H9 (cell line): ENCODE measurements around the gene VASH2. TPM values are rescaled to one million over a fixed set of nuclear protein-coding genes. Genes with fewer than 3 reads are reported as not detected.

Source experiments
- DNase-seq: peaks from one replicate; pipeline ENCODE4 v3.0.0-alpha.2; 2017
- H2AFZ ChIP-seq: one replicate; pipeline ENCODE4 v1.6.1; 2013; ENCODE audit warnings: mild to moderate bottlenecking, low read length, control low read depth, moderate library complexity
- H2AK5ac ChIP-seq: 2 replicates; pipeline ENCODE4 v1.6.1; 2013; ENCODE audit warnings: low read length, control low read depth, mixed read lengths; ENCODE audit not compliant: insufficient read length
- H2BK120ac ChIP-seq: one replicate; pipeline ENCODE4 v1.6.1; 2013; ENCODE audit warnings: low read depth, mild to moderate bottlenecking, low read length, control low read depth, inconsistent platforms; ENCODE audit not compliant: poor library complexity, severe bottlenecking
- H2BK12ac ChIP-seq: 2 replicates; pipeline ENCODE4 v1.6.1; 2013; ENCODE audit warnings: low read length, control low read depth, mixed read lengths, low read depth; ENCODE audit not compliant: insufficient read length
- H2BK15ac ChIP-seq: 2 replicates; pipeline ENCODE4 v1.6.1; 2013; ENCODE audit warnings: low read depth, low read length, control low read depth
- H2BK20ac ChIP-seq: one replicate; pipeline ENCODE4 v1.6.1; 2013; ENCODE audit warnings: low read depth, mild to moderate bottlenecking, low read length, control low read depth, inconsistent platforms; ENCODE audit not compliant: poor library complexity, severe bottlenecking
- H2BK5ac ChIP-seq: 2 replicates; pipeline ENCODE4 v1.6.1; 2013; ENCODE audit warnings: low read length, control low read depth, mixed read lengths; ENCODE audit not compliant: insufficient read length
- H3K14ac ChIP-seq: 2 replicates; pipeline ENCODE4 v1.6.1; 2013; ENCODE audit warnings: low read length, control low read depth; ENCODE audit not compliant: insufficient read depth
- H3K18ac ChIP-seq: 2 replicates; pipeline ENCODE4 v1.6.1; 2013; ENCODE audit warnings: low read depth, mild to moderate bottlenecking, mixed read lengths, low read length, control low read depth; ENCODE audit not compliant: insufficient read length
- H3K23ac ChIP-seq: 2 replicates; pipeline ENCODE4 v1.6.1; 2013; ENCODE audit warnings: low read length, control low read depth, mixed read lengths, low read depth; ENCODE audit not compliant: insufficient read length
- H3K23me2 ChIP-seq: 2 replicates; pipeline ENCODE4 v1.6.1; 2013; ENCODE audit warnings: low read depth, mild to moderate bottlenecking, mixed read lengths, low read length, control low read depth; ENCODE audit not compliant: insufficient read length, poor library complexity, severe bottlenecking
- H3K27ac ChIP-seq: 2 replicates; pipeline ENCODE4 v1.5.1; 2013; ENCODE audit warnings: low read length, control low read depth, mixed read lengths, low read depth; ENCODE audit not compliant: insufficient read length
- H3K27me3 ChIP-seq: 2 replicates; pipeline ENCODE4 v1.6.1; 2013; ENCODE audit warnings: low read length, control low read depth, inconsistent platforms; ENCODE audit not compliant: insufficient read depth
- H3K4ac ChIP-seq: 2 replicates; pipeline ENCODE4 v1.6.1; 2013; ENCODE audit warnings: low read depth, mild to moderate bottlenecking, control low read depth, inconsistent platforms, low read length, moderate library complexity
- H3K4me1 ChIP-seq: 2 replicates; pipeline ENCODE4 v1.6.1; 2013; ENCODE audit warnings: low read length, control low read depth, inconsistent platforms; ENCODE audit not compliant: insufficient read depth
- H3K4me2 ChIP-seq: 2 replicates; pipeline ENCODE4 v1.6.1; 2013; ENCODE audit warnings: low read length, control low read depth, mixed read lengths; ENCODE audit not compliant: insufficient read length, insufficient read depth
- H3K56ac ChIP-seq: 2 replicates; pipeline ENCODE4 v1.6.1; 2013; ENCODE audit warnings: low read depth, mild to moderate bottlenecking, mixed read lengths, low read length, control low read depth; ENCODE audit not compliant: insufficient read length
- H3K79me1 ChIP-seq: 2 replicates; pipeline ENCODE4 v1.6.1; 2013; ENCODE audit warnings: low read depth, mild to moderate bottlenecking, moderate library complexity, low read length, control low read depth, inconsistent platforms; ENCODE audit not compliant: insufficient read depth, poor library complexity, severe bottlenecking
- H3K79me2 ChIP-seq: 2 replicates; pipeline ENCODE4 v1.6.1; 2013; ENCODE audit warnings: low read length, control low read depth, inconsistent platforms; ENCODE audit not compliant: insufficient read depth
- H3K9ac ChIP-seq: 2 replicates; pipeline ENCODE4 v1.6.1; 2013; ENCODE audit warnings: low read length, control low read depth, mixed read lengths; ENCODE audit not compliant: insufficient read length; ENCODE audit errors: extremely low read depth
- H3K9me3 ChIP-seq: one replicate; pipeline ENCODE4 v1.6.1; 2013; ENCODE audit warnings: low read depth, low read length, inconsistent platforms; ENCODE audit not compliant: control insufficient read depth
- H3T11ph ChIP-seq: one replicate; pipeline ENCODE4 v1.6.1; 2013; ENCODE audit warnings: mild to moderate bottlenecking, low read length, control low read depth, inconsistent platforms
- H4K20me1 ChIP-seq: one replicate; pipeline ENCODE4 v1.6.1; 2013; ENCODE audit not compliant: control insufficient read depth, insufficient read length, insufficient read depth
- H4K5ac ChIP-seq: 2 replicates; pipeline ENCODE4 v1.6.1; 2013; ENCODE audit warnings: low read depth, mild to moderate bottlenecking, mixed read lengths, low read length, control low read depth; ENCODE audit not compliant: insufficient read length
- H4K8ac ChIP-seq: replicated peaks from 2 replicates; pipeline ENCODE4 v1.6.1; 2013; ENCODE audit warnings: low read length, control low read depth, mixed read lengths, low read depth; ENCODE audit not compliant: insufficient read length
- H4K91ac ChIP-seq: 2 replicates; pipeline ENCODE4 v1.6.1; 2013; ENCODE audit warnings: low read depth, mild to moderate bottlenecking, moderate library complexity, mixed read lengths, low read length, control low read depth; ENCODE audit not compliant: insufficient read length
- H3K27ac Mint-ChIP-seq, 3 experiments: 2 replicates in 2 of 3; 3 replicates in 1 of 3; pipeline ENCODE4 v1.8.0; 2020 to 2021; ENCODE audit warnings: mixed read lengths in 3 of 3, mild to moderate bottlenecking in 1 of 3, moderate library complexity in 1 of 3
- H3K27me3 Mint-ChIP-seq: 2 replicates; pipeline ENCODE4 v1.8.0; 2021; ENCODE audit warnings: low read depth, mild to moderate bottlenecking, moderate library complexity, mixed read lengths
- H3K36me3 Mint-ChIP-seq, 3 experiments: 2 replicates in 2 of 3; 3 replicates in 1 of 3; pipeline ENCODE4 v1.8.0; 2020 to 2021; ENCODE audit warnings: low read depth in 3 of 3, mixed read lengths in 3 of 3; ENCODE audit not compliant: insufficient read depth in 1 of 3
- H3K4me1 Mint-ChIP-seq, 2 experiments: 2 replicates each; pipeline ENCODE4 v1.8.0; 2020; ENCODE audit warnings: mixed read lengths in 2 of 2
- H3K4me3 Mint-ChIP-seq, 2 experiments: 2 replicates in 1 of 2; 3 replicates in 1 of 2; pipeline ENCODE4 v1.8.0; 2020 to 2021; ENCODE audit warnings: mild to moderate bottlenecking in 2 of 2, mixed read lengths in 2 of 2, moderate library complexity in 1 of 2
- H3K9me3 Mint-ChIP-seq, 2 experiments: 2 replicates in 1 of 2; 3 replicates in 1 of 2; pipeline ENCODE4 v1.8.0; 2020; ENCODE audit warnings: mild to moderate bottlenecking in 2 of 2, mixed read lengths in 2 of 2, moderate library complexity in 1 of 2
- CTCF ChIP-seq: fragments of 200-600 bp; sonication (generic); conservative IDR thresholded peaks from 3 replicates; pipeline ENCODE4 v1.8.0; 2021; ENCODE audit warnings: antibody characterized with exemption, mild to moderate bottlenecking
- WGBS: extraction: QIAGEN DNeasy Blood & Tissue Kit; methylation state at CpG from one replicate; pipeline ENCODE4 v1.1.7; 2013; ENCODE audit warnings: missing lambda C conversion rate, low lambda C conversion rate, mixed read lengths; ENCODE audit not compliant: insufficient read length; ENCODE audit errors: extremely low coverage; 5-methylcytosine and 5-hydroxymethylcytosine counted together
- total RNA-seq: library from RNA; stranded (reverse); gene quantifications from 2 replicates; pipeline ENCODE4 v1.2.1, GENCODE V29; 2021

VASH2 gene
- total RNA-seq, 1 experiment from 2014 or later = 76.1 TPM

GRCh38 chr1:212959266-212960220 lies 9.2 kb downstream of the VASH2 start:
- Histone ChIP-seq H2BK15ac (no peak overlapping the region), H4K5ac (no peak overlapping the region), H2AK5ac (no peak overlapping the region), H3K56ac (no peak overlapping the region), H3K4me2 (no peak overlapping the region), H3K9ac (no peak overlapping the region), H3K4me1 (peaks cover 3% of the 10 kb centered on the region; the same call in 1 of the 2 replicates), H3K79me2 (no peaks in the 10 kb centered on the region; the same call in 1 of the 2 replicates), H2AFZ (no peak overlapping the region), H4K8ac (no peak overlapping the region), H3K23me2 (no peaks in the 10 kb centered on the region), H3K18ac (no peak overlapping the region), H4K20me1 (peaks cover 2% of the 10 kb centered on the region), H4K91ac (no peak overlapping the region), H3K23ac (no peak overlapping the region), H3K14ac (no peak overlapping the region), H3K9me3 (no peaks in the 10 kb centered on the region), H3T11ph (no peak overlapping the region), H2BK12ac (no peak overlapping the region), H2BK5ac (no peak overlapping the region), H2BK120ac (no peak overlapping the region), H3K27ac (no peak overlapping the region), H3K27me3 (no peaks in the 10 kb centered on the region), H2BK20ac (no peak overlapping the region), H3K79me1 (no peaks in the 10 kb centered on the region), H3K4ac (no peak overlapping the region)
- no peak overlapping the region for H3K4me3 Mint-ChIP-seq
- H3K27me3 Mint-ChIP-seq = no peaks in the 10 kb centered on the region
- H3K27ac Mint-ChIP-seq = peak overlapping the region; percentile 6 to 80 (median 74); a peak in 6 of 7 replicates
- no peak for TF ChIP-seq CTCF
- WGBS = no CpG with 5 or more reads among the region's 18 CpGs
- H3K4me1 Mint-ChIP-seq = peaks cover 23 to 39% of the 10 kb centered on the region in 2 experiments
- no peak for DNase-seq
- no peaks in the 10 kb centered on the region for H3K9me3 Mint-ChIP-seq
- H3K36me3 Mint-ChIP-seq = peaks cover 78 to 96% (median 84%) of the 10 kb centered on the region in 3 experiments
